Measurements from ENCODE around the gene PDZRN3. TPM values are rescaled to one million over a fixed set of nuclear protein-coding genes. Genes with fewer than 3 reads are reported as not detected.

The PDZRN3 gene
- total and polyA plus RNA-seq, 4 donors: 7.3 to 36.4 (median 16.3) TPM

DNA sequence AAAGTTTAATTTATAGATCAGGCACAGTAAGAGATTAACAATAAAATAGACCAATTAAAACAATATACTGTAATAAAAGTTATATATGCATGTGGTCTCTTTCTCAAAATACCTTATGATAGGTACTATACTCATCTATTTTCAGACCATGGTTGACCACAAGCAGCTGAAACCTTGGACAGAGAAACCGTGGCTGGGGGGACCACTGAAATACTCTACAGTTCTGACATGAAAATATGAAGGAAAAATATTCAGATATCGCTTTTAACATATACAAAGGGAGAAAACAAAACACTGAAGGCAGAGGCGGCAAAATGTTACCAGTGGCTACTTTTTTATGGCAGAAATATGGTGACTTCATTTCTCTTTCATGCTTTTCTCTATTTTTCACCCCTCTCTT is 114.0 kb downstream of the PDZRN3 start:
- H3K9ac ChIP-seq (ENCODE audit: insufficient read depth in 1 of 2, low read length in 2 of 2): no peak overlapping the region
- H3K4me3 ChIP-seq: no peak overlapping the region
- WGBS, 2 donors: 88 to 90% methylated on average over 3 of the region's 3 CpGs
- ATAC-seq (ENCODE audit: insufficient read depth, low FRiP score) (no peak), DNase-seq (no peak)
- H3K27ac ChIP-seq (ENCODE audit: low read depth in 1 of 2, low read length in 1 of 2): peak overlapping the region in 1 of 2 donors; percentile 79
- peaks cover 0 to 4% (median 0%) of the 10 kb centered on the region in 4 donors for H3K36me3 ChIP-seq (ENCODE audit: control insufficient read depth in 4 of 4, insufficient read depth in 4 of 4, low read length in 4 of 4)
- H3K27me3 ChIP-seq (ENCODE audit: control insufficient read depth in 3 of 3, insufficient read depth in 3 of 3, low read length in 2 of 3): no peaks in the 10 kb centered on the region
- no peaks in the 10 kb centered on the region for H3K9me3 ChIP-seq (ENCODE audit: control insufficient read depth in 4 of 4, insufficient read depth in 3 of 4, low read length in 3 of 4)
- TF ChIP-seq, protein P1, sequence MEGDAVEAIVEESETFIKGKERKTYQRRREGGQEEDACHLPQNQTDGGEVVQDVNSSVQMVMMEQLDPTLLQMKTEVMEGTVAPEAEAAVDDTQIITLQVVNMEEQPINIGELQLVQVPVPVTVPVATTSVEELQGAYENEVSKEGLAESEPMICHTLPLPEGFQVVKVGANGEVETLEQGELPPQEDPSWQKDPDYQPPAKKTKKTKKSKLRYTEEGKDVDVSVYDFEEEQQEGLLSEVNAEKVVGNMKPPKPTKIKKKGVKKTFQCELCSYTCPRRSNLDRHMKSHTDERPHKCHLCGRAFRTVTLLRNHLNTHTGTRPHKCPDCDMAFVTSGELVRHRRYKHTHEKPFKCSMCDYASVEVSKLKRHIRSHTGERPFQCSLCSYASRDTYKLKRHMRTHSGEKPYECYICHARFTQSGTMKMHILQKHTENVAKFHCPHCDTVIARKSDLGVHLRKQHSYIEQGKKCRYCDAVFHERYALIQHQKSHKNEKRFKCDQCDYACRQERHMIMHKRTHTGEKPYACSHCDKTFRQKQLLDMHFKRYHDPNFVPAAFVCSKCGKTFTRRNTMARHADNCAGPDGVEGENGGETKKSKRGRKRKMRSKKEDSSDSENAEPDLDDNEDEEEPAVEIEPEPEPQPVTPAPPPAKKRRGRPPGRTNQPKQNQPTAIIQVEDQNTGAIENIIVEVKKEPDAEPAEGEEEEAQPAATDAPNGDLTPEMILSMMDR (IDR thresholded peaks at IDR 0.05; ENCODE audit: control extremely low read depth, extremely low read depth): no peak
- H3K4me1 ChIP-seq (ENCODE audit: control insufficient read depth in 5 of 5, insufficient read depth in 5 of 5, low read length in 5 of 5): peaks cover 0 to 55% (median 6%) of the 10 kb centered on the region in 5 donors

DNA sequence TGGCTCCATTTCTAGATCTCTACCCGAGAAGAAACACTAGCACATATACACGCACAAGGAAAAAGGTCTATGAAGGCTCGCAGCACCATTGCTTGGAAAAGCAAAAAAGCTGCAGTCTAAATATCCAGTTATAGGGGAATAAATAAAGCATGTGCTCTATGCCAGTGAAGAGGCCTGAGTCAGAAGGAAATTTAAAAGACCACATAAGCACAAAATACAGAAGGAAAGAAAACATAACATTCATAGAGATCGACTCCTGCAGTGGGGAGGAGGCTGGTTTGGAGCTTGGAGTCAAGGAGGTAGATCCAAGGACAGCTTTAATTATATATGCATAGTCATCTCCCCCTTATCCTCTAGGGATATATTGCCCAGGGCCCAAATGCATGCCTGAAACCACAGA is 114.4 kb downstream of the PDZRN3 start:
- H3K27ac ChIP-seq (ENCODE audit: low read depth in 1 of 2, low read length in 1 of 2): peak overlapping the region in 1 of 2 donors; percentile 79
- H3K27me3 ChIP-seq (ENCODE audit: control insufficient read depth in 3 of 3, insufficient read depth in 3 of 3, low read length in 2 of 3): no peaks in the 10 kb centered on the region
- no peak overlapping the region for H3K9ac ChIP-seq (ENCODE audit: insufficient read depth in 1 of 2, low read length in 2 of 2)
- DNase-seq (no peak), ATAC-seq (ENCODE audit: insufficient read depth, low FRiP score) (no peak)
- TF ChIP-seq, protein P1 (IDR thresholded peaks at IDR 0.05; ENCODE audit: control extremely low read depth, extremely low read depth): no peak
- no peaks in the 10 kb centered on the region for H3K9me3 ChIP-seq (ENCODE audit: control insufficient read depth in 4 of 4, insufficient read depth in 3 of 4, low read length in 3 of 4)
- WGBS, 2 donors: 84 to 88% methylated on average over 4 of the region's 4 CpGs
- H3K4me1 ChIP-seq (ENCODE audit: control insufficient read depth in 5 of 5, insufficient read depth in 5 of 5, low read length in 5 of 5): peaks cover 0 to 55% (median 6%) of the 10 kb centered on the region in 5 donors
- no peak overlapping the region for H3K4me3 ChIP-seq
- H3K36me3 ChIP-seq (ENCODE audit: control insufficient read depth in 4 of 4, insufficient read depth in 4 of 4, low read length in 4 of 4): peaks cover 0 to 5% (median 0%) of the 10 kb centered on the region in 4 donors

DNA sequence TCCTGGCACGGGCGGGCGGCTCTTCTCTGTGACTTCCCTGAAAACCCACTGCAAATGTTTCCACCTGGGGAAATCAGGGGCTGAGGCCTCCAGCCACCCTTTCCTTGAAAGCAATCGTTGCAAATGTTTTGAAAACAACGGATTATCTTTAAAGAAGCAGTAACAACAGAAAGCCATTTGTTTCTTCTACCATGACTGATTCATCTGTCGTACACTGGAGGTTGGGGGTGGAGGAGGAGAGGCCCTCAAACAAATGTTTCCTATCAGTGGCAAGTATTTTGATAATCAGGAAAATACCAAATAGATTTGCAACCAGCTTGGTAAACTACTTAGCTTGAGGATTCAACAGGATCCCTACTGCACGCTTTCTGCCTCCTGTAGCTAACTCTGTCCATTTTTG is 114.9 kb downstream of the PDZRN3 start:
- Histone ChIP-seq H3K27ac (ENCODE audit: low read depth in 1 of 2, low read length in 1 of 2) (peak overlapping the region in 1 of 2 donors; percentile 47), H3K4me1 (ENCODE audit: control insufficient read depth in 5 of 5, insufficient read depth in 5 of 5, low read length in 5 of 5) (peaks cover 0 to 55% (median 6%) of the 10 kb centered on the region in 5 donors), H3K9me3 (ENCODE audit: control insufficient read depth in 4 of 4, insufficient read depth in 3 of 4, low read length in 3 of 4) (no peaks in the 10 kb centered on the region), H3K9ac (ENCODE audit: insufficient read depth in 1 of 2, low read length in 2 of 2) (no peak overlapping the region), H3K4me3 (no peak overlapping the region), H3K36me3 (ENCODE audit: control insufficient read depth in 4 of 4, insufficient read depth in 4 of 4, low read length in 4 of 4) (peaks cover 0 to 5% (median 0%) of the 10 kb centered on the region in 4 donors), H3K27me3 (ENCODE audit: control insufficient read depth in 3 of 3, insufficient read depth in 3 of 3, low read length in 2 of 3) (no peaks in the 10 kb centered on the region)
- TF ChIP-seq, protein P1 (IDR thresholded peaks at IDR 0.05; ENCODE audit: control extremely low read depth, extremely low read depth): no peak
- DNase-seq (peak; percentile 41 to 87 (median 86)), ATAC-seq (ENCODE audit: insufficient read depth, low FRiP score) (no peak)
- WGBS, 2 donors: 54 to 69% methylated on average over 7 of the region's 7 CpGs

DNA sequence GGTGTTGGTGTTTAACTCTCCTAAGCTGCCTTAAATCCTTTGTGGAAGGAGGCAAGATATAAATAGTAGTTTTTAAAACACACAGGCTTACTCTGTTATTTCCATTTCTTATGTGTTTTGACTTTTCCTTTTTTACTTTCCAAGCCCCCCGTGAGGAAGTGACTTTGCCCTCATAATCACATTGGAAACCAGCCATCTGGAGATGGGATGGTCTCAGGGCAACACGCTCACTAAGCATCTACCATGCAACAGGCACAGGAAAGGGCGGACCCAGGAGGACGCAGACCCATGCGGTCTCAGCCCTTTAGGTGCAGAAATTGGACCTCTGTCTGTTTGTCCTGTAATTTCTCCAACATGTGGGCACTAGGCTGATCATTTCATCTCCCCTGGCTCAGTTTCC is 115.7 kb downstream of the PDZRN3 start:
- Histone ChIP-seq H3K4me3 (no peak overlapping the region), H3K27me3 (ENCODE audit: control insufficient read depth in 3 of 3, insufficient read depth in 3 of 3, low read length in 2 of 3) (no peaks in the 10 kb centered on the region), H3K9me3 (ENCODE audit: control insufficient read depth in 4 of 4, insufficient read depth in 3 of 4, low read length in 3 of 4) (no peaks in the 10 kb centered on the region), H3K27ac (ENCODE audit: low read depth in 1 of 2, low read length in 1 of 2) (peak overlapping the region; percentile 15 to 24), H3K36me3 (ENCODE audit: control insufficient read depth in 4 of 4, insufficient read depth in 4 of 4, low read length in 4 of 4) (peaks cover 0 to 5% (median 0%) of the 10 kb centered on the region in 4 donors), H3K4me1 (ENCODE audit: control insufficient read depth in 5 of 5, insufficient read depth in 5 of 5, low read length in 5 of 5) (peaks cover 0 to 57% (median 6%) of the 10 kb centered on the region in 5 donors), H3K9ac (ENCODE audit: insufficient read depth in 1 of 2, low read length in 2 of 2) (peak overlapping the region in 1 of 2 donors; percentile 27)
- TF ChIP-seq, protein P1 (IDR thresholded peaks at IDR 0.05; ENCODE audit: control extremely low read depth, extremely low read depth): no peak
- ATAC-seq (ENCODE audit: insufficient read depth, low FRiP score): no peak
- peak in 1 of 3 donors; percentile 39 for DNase-seq
- WGBS, 2 donors: 77 to 84% methylated on average over 5 of the region's 5 CpGs
